HG03378 (cell line): ENCODE measurements around the gene PDLIM4.

Source experiments
- ATAC-seq: cut with Tn5 transposase; IDR thresholded peaks from one replicate; pipeline ENCODE4 v1.9.1; 2021; ENCODE audit warnings: mild to moderate bottlenecking, moderate library complexity; ENCODE audit not compliant: unreplicated experiment

PDLIM4 gene

GRCh38 chr5:132257131-132258101, at the start of gene PDLIM4:
TSS of gene PDLIM4 (plus strand) at chr5:132257696. CDS start at chr5:132257735, 39 bp downstream.
- no peak for ATAC-seq

DNA sequence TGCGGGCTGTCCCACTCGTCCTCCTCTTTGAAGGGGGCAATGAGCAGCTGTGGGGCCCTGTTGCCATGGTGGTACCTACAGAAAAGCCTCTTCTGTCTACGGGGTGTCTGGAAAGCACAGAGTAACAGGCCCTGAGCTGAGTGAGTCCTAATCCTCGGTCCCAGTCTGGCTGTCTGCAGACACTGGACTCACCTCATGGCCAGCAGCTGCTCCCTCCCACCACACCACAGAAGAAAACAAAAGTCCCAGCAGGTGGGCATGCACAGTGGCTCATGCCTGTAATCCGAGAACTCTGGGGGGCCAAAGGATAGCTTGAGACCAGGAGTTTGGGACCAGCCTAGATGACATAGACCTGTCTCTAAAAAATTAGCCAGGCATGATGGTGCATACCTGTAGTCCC, 49.7 kb upstream of the PDLIM4 start:
- ATAC-seq, result no peak

GRCh38 chr5:132209131-132209530, 48.4 kb upstream of the PDLIM4 start:
- no peak for ATAC-seq

DNA sequence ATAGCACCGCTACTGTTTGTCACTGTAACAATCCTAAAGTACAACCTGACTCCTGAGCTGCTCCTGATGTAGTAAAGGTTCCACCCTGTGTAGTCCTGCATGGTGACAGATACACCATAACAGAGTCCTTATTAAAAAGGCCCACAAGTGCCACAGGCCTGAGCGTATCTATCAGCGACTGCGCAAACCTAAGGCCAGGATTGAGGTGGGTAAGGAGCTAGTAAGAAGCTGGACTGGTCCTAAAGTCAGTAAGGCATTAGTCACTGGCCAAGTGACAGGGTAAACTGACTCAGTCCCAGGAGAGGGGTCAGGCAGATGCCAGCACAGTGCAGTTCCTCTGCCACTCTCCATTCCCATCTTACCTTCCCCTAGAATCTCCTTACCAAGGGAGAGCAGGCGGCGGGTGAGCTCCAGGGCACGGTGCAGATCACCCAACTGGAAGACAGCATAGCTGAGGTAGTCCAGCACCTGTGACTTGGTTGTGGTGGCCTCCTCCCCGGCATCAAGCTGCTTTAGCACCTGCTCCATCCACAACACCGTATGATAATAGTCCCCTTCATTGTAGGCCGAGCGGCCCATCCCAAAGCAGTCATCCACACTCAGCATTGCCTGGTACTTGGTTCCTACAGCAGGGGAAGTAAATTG, 47.5 kb upstream of the PDLIM4 start:
- no peak for ATAC-seq

GRCh38 chr5:132210944-132211343, 46.6 kb upstream of the PDLIM4 start:
- ATAC-seq, result no peak

DNA sequence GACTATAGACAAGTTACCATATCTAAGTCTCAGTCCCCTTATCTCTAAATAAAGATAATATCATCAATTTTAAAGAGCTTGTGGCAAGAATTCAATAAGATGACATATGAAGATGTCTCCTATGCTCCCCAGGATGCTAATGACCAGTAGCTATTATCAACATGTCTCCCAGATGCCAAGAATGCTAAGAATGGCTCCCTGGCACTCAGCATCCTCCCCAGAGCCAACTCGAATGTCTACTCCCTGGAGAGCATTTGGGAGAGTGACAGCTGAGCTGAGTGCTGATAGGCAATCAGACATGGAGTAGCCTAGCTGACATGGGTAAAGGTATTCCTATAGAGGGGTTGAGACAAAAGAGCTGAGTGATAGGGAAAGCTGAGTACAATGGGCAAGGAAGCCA, 45.7 kb upstream of the PDLIM4 start:
- no peak for ATAC-seq

GRCh38 chr5:132213666-132214065, 43.8 kb upstream of the PDLIM4 start:
- no peak for ATAC-seq

GRCh38 chr5:132214491-132214890, 43.0 kb upstream of the PDLIM4 start:
- no peak for ATAC-seq

DNA sequence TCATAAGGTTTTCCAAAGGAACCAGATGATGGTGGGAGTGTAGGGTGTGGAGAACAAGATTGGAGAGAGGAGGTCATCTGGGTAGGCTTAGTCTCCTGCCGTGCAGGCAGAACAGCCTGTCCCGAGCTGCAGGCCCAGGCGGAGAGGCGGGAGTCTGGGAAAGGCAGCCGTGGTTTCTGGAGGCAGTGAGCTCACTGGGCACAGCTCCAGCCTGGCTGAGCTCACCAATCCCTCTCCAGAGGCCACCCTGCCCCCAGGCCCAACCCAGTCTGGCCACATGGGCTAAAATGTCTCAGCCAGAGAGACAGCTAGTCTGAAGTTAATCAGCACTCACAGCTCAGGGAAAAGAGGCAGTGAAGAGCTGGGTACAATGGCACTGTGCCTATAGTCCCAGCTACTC, 42.2 kb upstream of the PDLIM4 start:
- no peak for ATAC-seq

DNA sequence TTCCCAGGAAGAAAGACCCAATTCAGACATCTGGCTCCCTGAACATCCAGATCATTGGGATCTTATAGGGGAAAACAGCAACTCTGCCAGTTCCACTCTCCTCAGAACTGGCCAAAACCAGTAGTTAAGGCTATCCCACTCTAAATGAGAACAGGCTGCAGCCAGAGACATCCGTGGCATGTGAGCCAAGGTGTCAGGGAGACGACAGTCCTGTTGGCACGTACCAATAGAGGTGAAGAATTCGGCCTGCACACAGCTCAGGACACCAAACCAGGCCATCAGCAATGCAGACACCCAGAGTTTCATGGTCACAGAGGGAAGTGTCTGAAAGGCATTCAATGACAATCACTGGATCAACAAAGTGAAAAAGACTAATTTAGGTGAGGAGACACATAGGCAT, 39.2 kb upstream of the PDLIM4 start:
- ATAC-seq, result no peak

DNA sequence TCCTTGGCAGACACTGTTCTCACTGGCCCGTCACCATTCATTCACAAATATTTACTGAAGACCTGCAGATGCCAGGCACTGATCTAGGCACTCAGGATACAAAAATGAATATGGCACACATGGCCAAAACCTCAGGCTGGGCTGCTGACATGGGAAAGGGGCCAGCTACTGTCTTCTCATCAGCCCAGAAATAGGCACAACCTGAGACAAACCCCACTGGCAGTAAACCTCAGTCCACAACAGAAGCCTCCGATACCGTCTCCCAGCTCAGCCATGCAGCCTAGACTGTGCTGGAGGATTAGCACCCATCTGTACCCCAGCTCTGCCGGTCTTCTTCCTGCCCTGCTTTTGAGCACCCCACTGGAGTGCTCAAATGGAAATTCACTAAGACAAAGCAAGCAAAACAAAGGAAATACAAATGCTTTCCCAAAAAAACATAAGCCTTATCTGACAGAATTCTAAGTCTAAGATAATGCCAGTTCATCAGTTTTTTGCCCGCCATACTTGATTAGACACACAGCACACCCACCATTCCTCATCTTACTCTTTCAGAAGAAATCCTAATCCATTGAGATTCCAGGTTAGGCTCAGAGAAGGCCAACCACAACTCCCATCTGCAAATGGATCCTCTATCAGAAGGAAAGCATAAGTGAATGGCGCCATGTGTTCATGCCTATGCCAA, 38.1 kb upstream of the PDLIM4 start:
- ATAC-seq, result no peak

- ATAC-seq, result no peak
Observed at GRCh38 chr5:132219981-132220380, 37.5 kb upstream of the PDLIM4 start.

- no peak for ATAC-seq
Observed at GRCh38 chr5:132220491-132220890, 37.0 kb upstream of the PDLIM4 start.

GRCh38 chr5:132221781-132222648, 35.5 kb upstream of the PDLIM4 start:
- no peak for ATAC-seq

DNA sequence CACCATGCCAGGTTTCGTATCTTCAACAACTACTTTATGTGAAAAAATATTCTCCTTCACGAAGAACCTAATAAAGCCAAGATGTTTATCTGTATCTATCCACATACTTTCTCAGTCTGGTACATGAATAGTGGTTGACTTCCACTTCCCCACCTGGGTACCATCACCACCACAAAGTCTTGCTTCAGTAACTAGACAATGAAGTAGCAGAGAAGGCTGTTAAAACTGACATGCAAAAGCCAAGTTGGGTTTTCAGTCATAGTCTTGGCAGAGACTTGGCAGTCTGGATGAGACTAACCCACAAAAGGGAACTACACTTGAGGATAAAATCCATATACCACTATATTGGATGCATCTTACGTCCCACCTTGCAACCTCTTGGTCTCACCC, 34.9 kb upstream of the PDLIM4 start:
- ATAC-seq, result peak; percentile 78

- ATAC-seq, result no peak
Observed at GRCh38 chr5:132223861-132224260, 33.6 kb upstream of the PDLIM4 start.

DNA sequence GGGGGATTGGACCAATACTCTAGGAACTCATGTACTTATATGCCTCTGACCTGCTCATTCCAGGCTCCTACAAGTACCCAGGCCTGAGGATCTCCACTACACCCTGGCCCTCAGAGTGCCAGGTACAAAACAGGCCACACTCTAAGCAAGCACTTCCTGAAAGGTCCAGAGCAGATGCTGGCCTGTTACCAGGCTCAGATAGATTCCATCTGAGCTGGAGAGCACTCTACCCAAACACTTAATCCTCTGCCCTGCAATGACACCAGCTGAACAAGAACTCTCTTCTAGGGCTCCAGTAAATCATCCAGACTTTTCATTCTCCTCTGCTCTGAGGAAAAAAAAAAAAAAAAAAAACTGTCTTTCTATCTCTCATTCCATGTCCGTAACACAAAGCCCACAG, 32.8 kb upstream of the PDLIM4 start:
- no peak for ATAC-seq

- ATAC-seq, result no peak
Observed at GRCh38 chr5:132225165-132226032, 32.1 kb upstream of the PDLIM4 start.

GRCh38 chr5:132226516-132227234, 30.8 kb upstream of the PDLIM4 start:
- no peak for ATAC-seq
